Left ventricle myocardium inferior (tissue), 1 donor: Measurements from ENCODE around the gene PIK3R5. TPM values are rescaled to one million over a fixed set of nuclear protein-coding genes. Genes with fewer than 3 reads are reported as not detected.
"Not testable (repeated sequence)": the region's sequence is repeated elsewhere in the genome, so short reads cannot be mapped to it uniquely, and the experiment has no call there.

Experiments
- DNase-seq: peaks from one replicate; pipeline ENCODE4 v3.0.0-alpha.2; 2020
- H3K27ac ChIP-seq: fragments of 200-600 bp; replicated peaks from 2 replicates; pipeline ENCODE4 v1.8.0; 2021
- H3K27me3 ChIP-seq: fragments of 200-600 bp; 2 replicates; pipeline ENCODE4 v1.8.0; 2021; ENCODE audit warnings: low read depth
- H3K36me3 ChIP-seq: fragments of 200-600 bp; 2 replicates; pipeline ENCODE4 v1.8.0; 2021
- H3K4me1 ChIP-seq: fragments of 200-600 bp; 2 replicates; pipeline ENCODE4 v1.8.0; 2021
- H3K4me3 ChIP-seq: fragments of 200-600 bp; 2 replicates; pipeline ENCODE4 v1.8.0; 2021; ENCODE audit warnings: mild to moderate bottlenecking, moderate library complexity
- H3K9me3 ChIP-seq: fragments of 200-600 bp; replicated peaks from 2 replicates; pipeline ENCODE4 v1.8.0; 2021
- CTCF ChIP-seq: fragments of 200-600 bp; IDR thresholded peaks from 2 replicates; pipeline ENCODE4 v1.8.0; 2021; ENCODE audit warnings: antibody characterized with exemption, mild to moderate bottlenecking, borderline replicate concordance
- intact Hi-C: fragments of 100-400 bp; cut with micrococcal nuclease; formaldehyde crosslinking; loops from one replicate; pipeline ENCODE4 v1.11.0; 2022
- total RNA-seq: library from RNA; stranded (reverse); fragmentation: NEBNext Ultra II Directional; extraction: Animal tissue kit (Norgen Biotek cat#: 25700); gene quantifications from one replicate; pipeline ENCODE4 v1.2.1, GENCODE V29; 2021
- donor health status: DM: no; HTN: yes; CAD: no; lungs with severe emphysema.

PIK3R5 gene
- total RNA-seq, 1 donor from 2014 or later: 2.7 TPM

DNA sequence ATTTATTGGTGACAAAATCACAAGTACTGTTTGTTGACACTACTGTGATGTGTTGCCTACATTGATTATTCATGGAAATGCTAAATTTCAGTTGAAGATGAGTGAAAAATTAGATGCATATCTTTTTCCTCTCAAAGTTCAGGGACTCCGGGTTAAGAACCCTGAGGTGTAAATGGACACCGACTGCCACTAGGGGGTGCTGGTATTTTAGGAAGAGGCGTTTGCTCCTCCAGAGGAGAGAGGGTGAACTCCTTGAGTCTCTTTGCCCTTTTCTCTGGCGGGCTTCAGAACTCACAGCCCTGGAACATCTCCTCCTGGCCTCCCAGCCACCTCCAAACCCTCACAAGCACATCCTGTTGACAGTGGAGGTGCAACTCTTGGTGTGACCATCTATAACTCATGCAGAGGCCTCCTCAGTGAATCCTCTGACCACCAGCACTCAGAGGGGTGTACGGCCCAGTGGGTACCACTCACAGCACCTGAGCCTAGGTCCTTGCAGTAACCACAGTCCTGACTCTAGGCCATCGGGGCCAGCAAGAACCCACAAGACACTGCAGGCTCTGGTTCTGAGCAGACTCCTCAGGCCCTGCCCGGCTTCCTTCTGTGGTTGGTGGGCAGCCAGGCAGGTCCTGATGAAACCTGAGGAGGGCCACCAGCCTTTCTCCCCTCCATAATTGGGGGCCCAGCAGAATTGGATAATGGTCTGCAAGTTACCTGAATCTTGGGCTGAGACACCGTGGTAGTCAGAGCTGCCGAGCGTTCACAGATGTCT, 26.2 kb upstream of the PIK3R5 start:
- DNase-seq: peak; percentile 29
- Histone ChIP-seq H3K9me3 (no peaks in the 10 kb centered on the region), H3K4me3 (no peak overlapping the region), H3K27me3 (peaks cover 36% of the 10 kb centered on the region), H3K4me1 (no peaks in the 10 kb centered on the region), H3K27ac (no peak overlapping the region), H3K36me3 (no peaks in the 10 kb centered on the region)
- intact Hi-C loops: loop anchor here (10.0 kb wide), 1 partner anchor 303 kb away; no protein-coding TSS in a partner anchor
- peak; percentile 80 for TF ChIP-seq CTCF

DNA sequence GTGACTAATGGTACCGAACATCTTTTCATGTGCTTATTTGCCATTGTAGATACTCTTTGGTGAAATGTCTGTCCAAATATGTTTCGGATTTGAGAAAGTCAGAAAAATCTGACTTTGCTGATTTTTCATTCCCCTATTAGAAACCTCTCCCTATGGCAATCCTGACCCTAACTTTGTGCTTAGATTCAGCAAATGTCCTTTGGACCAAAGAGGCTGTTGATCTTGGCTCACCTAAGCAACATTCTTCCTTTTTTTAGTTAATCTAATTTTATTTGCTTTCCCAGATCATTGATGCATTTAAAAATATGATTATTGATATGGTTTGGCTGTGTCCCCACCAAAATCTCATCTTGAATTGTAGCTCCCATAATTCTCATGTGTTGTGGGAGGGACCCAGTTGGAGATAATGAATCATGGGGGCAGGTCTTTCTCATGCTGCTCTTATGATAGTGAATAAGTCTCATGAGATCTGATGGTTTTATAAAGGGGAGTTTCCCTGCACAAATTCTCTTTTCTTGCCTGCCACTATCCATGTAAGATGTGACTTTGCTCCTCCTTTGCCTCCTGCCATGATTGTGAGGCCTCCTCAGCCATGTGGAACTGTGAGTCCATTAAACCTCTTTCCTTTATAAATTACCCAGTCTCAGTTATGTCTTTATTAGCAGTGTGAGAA, 22.9 kb upstream of the PIK3R5 start:
- H3K4me3 ChIP-seq, H3K36me3 ChIP-seq, H3K4me1 ChIP-seq, DNase-seq, intact Hi-C loops, H3K27ac ChIP-seq: not testable (repeated sequence)
- H3K27me3 ChIP-seq: peaks cover 36% of the 10 kb centered on the region
- peaks cover 14% of the 10 kb centered on the region for H3K9me3 ChIP-seq

- Histone ChIP-seq H3K9me3 (peaks cover 14% of the 10 kb centered on the region), H3K27ac (no peak overlapping the region), H3K27me3 (peaks cover 22% of the 10 kb centered on the region), H3K36me3 (no peaks in the 10 kb centered on the region), H3K4me1 (no peaks in the 10 kb centered on the region), H3K4me3 (no peak overlapping the region)
- TF ChIP-seq CTCF: no peak
- no peak for DNase-seq
- intact Hi-C loops: no loop called here
Measured at GRCh38 chr17:8986295-8986694, 20.8 kb upstream of the PIK3R5 start.

DNA sequence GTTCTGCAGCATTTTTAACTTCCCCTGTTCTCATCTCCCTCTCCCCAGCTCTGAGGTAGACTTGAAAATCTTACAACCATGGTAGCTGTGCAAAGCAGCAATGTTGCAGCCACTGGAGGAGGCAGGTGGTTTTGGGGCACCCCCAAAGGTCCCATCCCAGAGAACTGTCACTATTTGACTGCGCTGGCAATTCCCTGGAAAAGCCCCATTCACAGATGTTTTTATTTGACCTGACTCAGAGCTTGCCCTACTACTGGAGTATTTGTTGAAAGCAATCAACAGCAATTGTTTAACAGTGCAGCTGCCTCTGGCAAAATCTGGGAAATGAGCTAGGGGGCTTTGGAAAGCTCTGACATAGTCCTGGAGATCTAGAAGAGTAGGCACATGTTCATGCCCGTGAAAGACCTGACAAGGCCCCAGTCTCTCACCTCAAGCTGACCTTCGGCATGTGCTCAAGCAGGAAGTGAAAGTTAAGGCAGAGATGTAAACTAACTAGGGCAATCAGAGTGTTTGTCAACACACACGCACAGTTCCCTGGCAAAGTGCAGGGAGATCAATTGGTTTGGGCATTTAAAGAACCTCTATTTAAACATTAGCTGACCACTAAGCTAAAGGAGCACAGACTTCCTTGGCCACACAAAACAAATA, 19.7 kb upstream of the PIK3R5 start:
- intact Hi-C loops: no loop called here
- no peak overlapping the region for H3K27ac ChIP-seq
- H3K4me3 ChIP-seq: no peak overlapping the region
- peaks cover 11% of the 10 kb centered on the region for H3K27me3 ChIP-seq
- TF ChIP-seq CTCF: no peak
- H3K9me3 ChIP-seq: peaks cover 14% of the 10 kb centered on the region
- no peaks in the 10 kb centered on the region for H3K36me3 ChIP-seq
- H3K4me1 ChIP-seq: no peaks in the 10 kb centered on the region
- no peak for DNase-seq

DNA sequence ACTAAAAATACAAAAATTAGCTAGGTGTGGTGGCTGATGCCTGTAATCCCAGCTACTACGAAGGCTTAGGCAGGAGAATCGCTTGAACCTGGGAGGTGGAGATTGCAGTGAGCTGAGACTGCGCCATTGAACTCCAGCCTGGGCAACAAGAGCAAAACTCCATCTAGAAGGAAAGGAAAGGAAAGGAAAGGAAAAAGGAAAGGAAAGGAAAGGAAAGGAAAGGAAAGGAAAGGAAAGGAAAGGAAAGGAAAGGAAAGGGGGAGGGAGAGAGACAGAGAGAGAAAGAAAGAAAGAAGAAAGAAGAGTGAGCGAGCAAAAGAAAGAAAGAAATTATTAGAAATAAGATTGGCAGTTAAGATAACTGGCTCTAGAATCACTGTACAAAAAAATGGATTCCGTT, 18.7 kb upstream of the PIK3R5 start:
- H3K36me3 ChIP-seq, H3K4me1 ChIP-seq, H3K27ac ChIP-seq, H3K27me3 ChIP-seq, intact Hi-C loops, DNase-seq, H3K4me3 ChIP-seq: not testable (repeated sequence)
- peaks cover 14% of the 10 kb centered on the region for H3K9me3 ChIP-seq

GRCh38 chr17:8981443-8981842, 15.9 kb upstream of the PIK3R5 start:
- Histone ChIP-seq H3K36me3 (no peaks in the 10 kb centered on the region), H3K4me1 (no peaks in the 10 kb centered on the region), H3K4me3 (no peak overlapping the region), H3K27ac (no peak overlapping the region), H3K9me3 (peaks cover 14% of the 10 kb centered on the region), H3K27me3 (no peaks in the 10 kb centered on the region)
- DNase-seq: no peak
- no peak for TF ChIP-seq CTCF
- intact Hi-C loops: no loop called here
